HG03520 (cell line): Measurements from ENCODE around the gene OR52A1.

Source experiments
- ATAC-seq: cut with Tn5 transposase; IDR thresholded peaks from one replicate; pipeline ENCODE4 v1.9.1; 2021; ENCODE audit warnings: mild to moderate bottlenecking, moderate library complexity; ENCODE audit not compliant: unreplicated experiment

The OR52A1 gene

GRCh38 chr11:5136261-5136660, 18.3 kb downstream of the OR52A1 start:
- ATAC-seq = no peak

GRCh38 chr11:5131584-5132335, 22.8 kb downstream of the OR52A1 start:
- no peak for ATAC-seq

- no peak for ATAC-seq
Measured at GRCh38 chr11:5129457-5129877, 25.1 kb downstream of the OR52A1 start.

- ATAC-seq = no peak
Measured at GRCh38 chr11:5124891-5125620, 29.5 kb downstream of the OR52A1 start.

GRCh38 chr11:5123802-5124521, 30.6 kb downstream of the OR52A1 start:
- ATAC-seq = peak; percentile 96

- ATAC-seq = no peak
Measured at GRCh38 chr11:5118893-5119292, 35.7 kb downstream of the OR52A1 start.

GRCh38 chr11:5117588-5117987, 37.0 kb downstream of the OR52A1 start:
- ATAC-seq = no peak

GRCh38 chr11:5115339-5115738, 39.2 kb downstream of the OR52A1 start:
- ATAC-seq = no peak

GRCh38 chr11:5107285-5107684, 47.3 kb downstream of the OR52A1 start:
- ATAC-seq = no peak

- no peak for ATAC-seq
Measured at GRCh38 chr11:5103066-5103465, 51.5 kb downstream of the OR52A1 start.

- ATAC-seq = no peak
Measured at GRCh38 chr11:5102246-5102645, 52.3 kb downstream of the OR52A1 start.

GRCh38 chr11:5096011-5096410, 58.5 kb downstream of the OR52A1 start:
- ATAC-seq = no peak
